ENCODE results near the gene ITGA7.

ITGA7 gene

DNA sequence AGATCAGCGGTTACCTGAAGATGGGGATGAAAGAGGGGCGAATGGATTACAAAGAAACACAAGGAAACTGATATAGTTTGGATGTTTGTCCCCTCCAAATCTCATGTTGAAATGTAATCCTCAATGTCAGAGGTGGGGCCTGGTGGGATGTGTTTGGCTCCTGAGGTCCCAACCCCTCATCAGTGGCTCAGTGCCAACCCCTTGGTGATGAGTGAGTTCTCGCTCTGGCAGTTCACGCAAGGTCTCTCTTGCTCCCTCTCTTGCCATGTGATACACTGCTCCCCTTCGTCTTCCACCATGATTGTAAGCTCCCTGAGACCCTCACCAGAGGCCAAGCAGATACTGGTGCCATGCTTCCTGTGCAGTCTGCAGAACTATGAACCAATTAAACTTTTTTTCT is 28.0 kb downstream of the ITGA7 start:
- DNase-seq, result no peak

DNA sequence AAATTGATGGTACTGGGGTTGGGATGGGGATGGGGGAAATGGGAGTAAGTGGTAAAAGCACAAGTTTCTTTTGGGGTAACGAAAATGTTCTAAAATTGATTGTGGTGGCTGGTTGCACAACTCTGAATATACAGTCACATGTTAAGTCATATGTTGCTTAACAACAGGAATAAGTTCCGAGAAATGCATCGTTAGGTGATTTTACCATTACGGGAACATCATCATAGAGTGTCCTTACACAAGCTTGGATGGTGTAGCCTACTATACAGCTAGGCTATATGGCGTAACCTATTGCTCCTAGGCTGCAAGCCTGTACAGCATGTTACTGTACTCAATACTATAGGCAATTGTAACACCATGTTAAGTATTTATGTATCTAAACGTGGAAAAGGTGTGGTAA is 31.0 kb downstream of the ITGA7 start:
- DNase-seq, result peak; percentile 76

DNA sequence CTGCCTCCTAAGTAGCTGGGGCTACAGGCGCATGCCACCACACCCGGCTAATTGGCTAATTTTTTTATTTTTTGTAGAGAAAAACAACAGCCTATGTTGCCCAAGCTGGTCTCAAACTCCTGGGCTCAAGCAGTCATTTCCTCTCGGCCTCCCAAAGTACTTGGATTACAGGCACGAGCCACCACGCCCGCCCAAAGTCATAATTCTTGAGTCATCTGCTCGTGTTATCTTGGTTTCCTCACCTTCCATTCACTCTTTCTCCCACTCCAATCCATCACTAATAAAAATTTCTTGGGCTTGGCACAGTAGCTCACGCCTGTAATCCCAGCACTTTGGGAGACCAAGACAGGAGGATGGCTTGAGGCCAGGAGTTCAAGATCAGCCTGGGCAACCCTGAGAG is 32.0 kb downstream of the ITGA7 start:
- DNase-seq, result no peak

DNA sequence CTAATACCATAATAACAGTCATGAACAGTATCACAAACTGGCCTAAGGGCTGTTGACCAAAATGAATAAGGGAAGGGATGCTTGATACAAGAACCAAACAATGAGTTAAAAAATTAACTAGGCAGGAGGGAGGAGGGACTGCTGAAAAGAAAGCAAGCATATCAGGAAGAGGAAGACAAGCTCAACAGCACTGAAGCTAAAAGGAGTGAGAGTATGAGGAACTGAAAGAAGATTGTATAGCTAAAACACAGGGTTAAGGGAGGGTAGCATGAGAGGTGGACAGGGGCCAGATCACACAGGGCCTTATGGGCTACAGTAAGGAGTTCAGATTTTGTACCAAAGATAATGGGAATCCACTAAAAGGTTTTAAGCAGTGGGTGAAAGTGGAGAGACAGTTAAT is 34.1 kb downstream of the ITGA7 start:
- peak; percentile 74 for DNase-seq

GRCh38 chr12:55671746-55672145 is 36.0 kb downstream of the ITGA7 start:
- DNase-seq, result no peak

- no peak for DNase-seq
Measured at GRCh38 chr12:55670276-55670675, 37.4 kb downstream of the ITGA7 start.

GRCh38 chr12:55666508-55666907 is 41.2 kb downstream of the ITGA7 start:
- no peak for DNase-seq

- no peak for DNase-seq
Measured at GRCh38 chr12:55664826-55665225, 42.9 kb downstream of the ITGA7 start.

- DNase-seq, result no peak
Measured at GRCh38 chr12:55663391-55663790, 44.3 kb downstream of the ITGA7 start.

- no peak for DNase-seq
Measured at GRCh38 chr12:55659486-55660385, 48.0 kb downstream of the ITGA7 start.

- no peak for DNase-seq
Measured at GRCh38 chr12:55658635-55659391, 48.9 kb downstream of the ITGA7 start.

DNA sequence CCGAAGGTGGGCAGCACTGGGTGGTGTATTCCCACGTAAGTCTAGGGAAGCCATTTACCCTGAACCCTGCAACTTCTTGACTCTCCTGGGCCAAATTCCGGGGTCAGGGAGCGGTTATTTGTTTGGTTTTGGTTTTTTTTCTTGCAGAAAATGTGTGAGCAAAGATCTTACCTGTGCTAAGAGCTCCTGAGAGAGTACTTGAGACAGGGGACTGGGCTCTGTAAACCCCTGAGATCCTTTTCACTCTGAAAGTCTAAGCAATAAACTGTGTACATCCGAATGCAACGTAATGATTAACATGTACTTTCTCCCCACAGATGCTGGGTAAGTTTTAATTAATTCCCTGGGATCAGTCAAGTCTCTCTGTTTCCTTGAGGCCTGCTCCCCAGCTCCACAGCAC is 49.5 kb downstream of the ITGA7 start:
- no peak for DNase-seq

- no peak for DNase-seq
Measured at GRCh38 chr12:55657212-55657611, 50.5 kb downstream of the ITGA7 start.

DNA sequence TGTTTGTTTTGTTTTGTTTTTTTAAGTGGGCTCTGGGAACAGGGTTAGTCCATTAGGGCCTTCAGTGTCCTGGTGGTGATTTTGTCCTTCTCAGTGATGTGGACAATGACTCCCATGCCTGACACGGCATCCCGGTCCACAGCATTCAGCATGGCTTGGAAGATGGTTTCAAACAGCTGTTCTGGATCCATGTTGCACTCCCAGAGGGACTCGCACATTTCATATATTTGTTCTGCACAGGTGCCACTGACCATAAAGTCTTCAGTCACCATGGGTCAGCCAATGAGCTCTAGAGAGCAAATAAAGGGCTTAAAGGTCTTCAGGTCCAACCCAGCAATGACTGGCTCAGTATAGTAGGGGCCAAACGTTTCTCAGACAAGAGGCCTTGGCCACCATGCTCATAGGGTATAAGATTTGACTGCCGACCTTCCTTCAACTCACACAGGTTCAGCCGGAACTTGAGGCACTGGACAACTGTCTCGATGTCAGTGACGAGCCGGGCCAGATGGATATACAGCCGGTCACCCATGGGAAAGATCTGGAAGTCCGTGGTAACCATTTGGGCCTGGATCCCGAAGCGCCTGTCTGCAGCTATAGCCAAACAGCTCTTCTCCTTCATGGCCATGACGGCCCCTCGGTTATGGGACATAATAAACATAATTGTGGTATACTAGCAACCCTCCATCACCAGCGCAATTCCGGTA is 53.0 kb downstream of the ITGA7 start:
- DNase-seq, result no peak

- DNase-seq, result no peak
Measured at GRCh38 chr12:55653031-55653430, 54.7 kb downstream of the ITGA7 start.

- DNase-seq, result no peak
Measured at GRCh38 chr12:55652352-55652751, 55.4 kb downstream of the ITGA7 start.

DNA sequence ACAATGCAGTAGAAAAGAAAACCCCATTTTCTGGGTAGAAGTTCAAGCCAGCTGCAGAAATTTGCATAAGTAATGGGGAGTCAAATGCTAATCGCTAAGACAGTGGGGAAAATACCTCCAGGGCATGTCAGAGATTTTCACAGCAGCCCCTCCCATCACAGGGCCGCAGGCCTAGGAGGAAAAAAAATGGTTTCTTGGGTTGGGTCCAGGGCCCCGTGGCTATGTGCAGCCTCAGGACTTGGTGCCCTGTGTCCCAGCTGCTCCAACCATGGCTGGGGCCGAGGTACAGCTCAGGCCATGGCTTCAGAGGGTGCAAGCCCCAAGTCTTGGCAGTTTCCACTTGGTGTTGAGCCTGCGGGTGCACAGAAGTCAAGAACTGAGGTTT is 56.4 kb downstream of the ITGA7 start:
- no peak for DNase-seq

GRCh38 chr12:55650620-55651298 is 56.9 kb downstream of the ITGA7 start:
- DNase-seq, result peak; percentile 52

DNA sequence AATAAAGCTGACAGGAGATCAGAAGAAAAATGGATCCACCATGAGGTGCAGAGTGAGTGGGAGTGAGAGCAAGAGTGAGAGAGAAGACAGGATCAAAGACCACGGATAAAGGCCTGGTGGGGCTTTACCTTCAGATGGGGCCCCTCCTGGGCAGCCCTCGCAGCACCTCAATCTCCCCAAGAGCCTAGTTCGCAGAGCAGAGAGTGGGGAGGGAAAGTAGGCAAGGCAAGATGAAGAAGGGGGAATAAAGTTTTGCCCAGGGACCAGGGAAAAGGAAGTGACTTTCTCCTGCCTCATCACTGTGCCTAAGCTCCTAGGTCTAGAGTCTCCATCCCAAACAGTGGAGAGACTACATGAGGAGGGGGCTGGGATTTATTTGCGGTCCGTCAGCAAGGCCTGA is 60.7 kb downstream of the ITGA7 start:
- no peak for DNase-seq

DNA sequence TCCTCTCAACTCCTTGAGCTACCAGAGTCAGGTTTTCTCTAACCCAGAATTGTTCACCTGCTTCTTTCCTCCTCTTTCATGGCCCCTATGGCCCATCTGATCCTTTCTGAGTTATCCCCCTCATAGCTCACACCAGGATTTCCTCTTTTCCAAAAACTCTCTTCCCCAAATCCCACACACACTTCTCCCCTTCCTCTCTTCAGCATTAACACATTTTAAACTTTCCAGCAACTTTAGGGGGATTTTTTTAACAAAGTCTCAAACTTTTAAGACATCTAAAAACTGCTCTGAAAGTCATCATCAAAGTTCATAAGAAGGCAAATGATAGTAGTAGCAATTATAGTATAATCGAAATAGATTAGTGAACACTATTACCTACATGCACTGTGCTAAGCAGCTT is 63.1 kb downstream of the ITGA7 start:
- DNase-seq, result no peak

GRCh38 chr12:55642669-55643068 is 65.0 kb downstream of the ITGA7 start:
- no peak for DNase-seq

- DNase-seq, result peak; percentile 80
Measured at GRCh38 chr12:55642267-55642666, 65.4 kb downstream of the ITGA7 start.

DNA sequence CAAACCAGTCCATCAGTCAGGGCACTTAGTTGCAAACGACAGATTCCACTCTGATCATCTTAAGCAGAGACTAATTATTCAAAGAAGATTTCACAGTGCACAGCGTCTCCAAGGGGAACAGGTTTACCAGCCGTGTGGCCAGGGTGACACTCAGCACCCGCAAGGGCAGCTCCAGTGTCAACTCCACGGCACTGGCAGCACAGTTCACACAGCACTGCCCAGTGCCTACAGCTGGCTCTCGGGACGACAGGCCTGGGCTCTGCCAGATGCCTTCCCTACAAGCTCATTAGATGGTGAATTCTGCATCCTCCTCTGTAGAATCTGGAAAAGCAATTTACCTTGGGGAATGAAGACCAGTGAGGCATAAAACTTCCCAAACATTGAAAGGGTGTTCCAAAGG is 66.1 kb downstream of the ITGA7 start:
- no peak for DNase-seq

Measured in SIG-M5 (cell line).